WI38 (cell line): ENCODE results near the gene PCNT.
"Not testable (repeated sequence)": the region's sequence is repeated elsewhere in the genome, so short reads cannot be mapped to it uniquely, and the experiment has no call there.

ENCODE experiments used
- H3K4me3 ChIP-seq: 2 replicates; pipeline ENCODE4 v1.5.1; 2011; ENCODE audit warnings: low read depth, mild to moderate bottlenecking, control low read depth, low read length
- CTCF ChIP-seq: IDR thresholded peaks from 2 replicates; pipeline ENCODE4 v1.5.1; 2012; ENCODE audit warnings: low read depth, mild to moderate bottlenecking, control low read depth, low read length

The PCNT gene

GRCh38 chr21:46304955-46305354 lies 19.0 kb upstream of the PCNT start:
- no peak overlapping the region for H3K4me3 ChIP-seq
- TF ChIP-seq CTCF = no peak

GRCh38 chr21:46307625-46308024 lies 16.3 kb upstream of the PCNT start:
- TF ChIP-seq CTCF = no peak
- no peak overlapping the region for H3K4me3 ChIP-seq

- H3K4me3 ChIP-seq = no peak overlapping the region
- TF ChIP-seq CTCF = no peak
Observed at GRCh38 chr21:46308431-46308830, 15.5 kb upstream of the PCNT start.

- not testable (repeated sequence) for H3K4me3 ChIP-seq
Observed at GRCh38 chr21:46310260-46310659, 13.7 kb upstream of the PCNT start.

- no peak for TF ChIP-seq CTCF
- no peak overlapping the region for H3K4me3 ChIP-seq
Observed at GRCh38 chr21:46311568-46311967, 12.4 kb upstream of the PCNT start.

- no peak overlapping the region for H3K4me3 ChIP-seq
- TF ChIP-seq CTCF = no peak
Observed at GRCh38 chr21:46312949-46313348, 11.0 kb upstream of the PCNT start.

GRCh38 chr21:46314441-46315020 lies 9.4 kb upstream of the PCNT start:
- H3K4me3 ChIP-seq = no peak overlapping the region
- no peak for TF ChIP-seq CTCF

- TF ChIP-seq CTCF = no peak
Observed at GRCh38 chr21:46316708-46317324, 7.1 kb upstream of the PCNT start.

More at GRCh38 chr21:46316708-46317324, 7.1 kb upstream of the PCNT start:
- no peak overlapping the region for H3K4me3 ChIP-seq
